HepG2 (cell line): Measurements from ENCODE around the gene GPLD1. TPM values are rescaled to one million over a fixed set of nuclear protein-coding genes. Genes with fewer than 3 reads are reported as not detected.

Experiments used
- DNMT3B ChIP-seq: conservative IDR thresholded peaks from 2 replicates; pipeline ENCODE4 v1.6.1; 2016; ENCODE audit warnings: missing biosample characterization, control low read depth
- FOXO4 ChIP-seq: sonication (generic); formaldehyde crosslinking; conservative IDR thresholded peaks from 2 replicates; pipeline ENCODE4 v1.8.1; 2023; ENCODE audit warnings: missing genetic modification reagents
- KAT8 ChIP-seq: IDR thresholded peaks from 2 replicates; pipeline ENCODE4 v1.6.1; 2016; ENCODE audit warnings: missing genetic modification reagents, missing compliant biosample characterization
- KDM4B ChIP-seq: sonication (generic); formaldehyde crosslinking; IDR thresholded peaks from 2 replicates; pipeline ENCODE4 v1.4.0; 2020; ENCODE audit warnings: missing genetic modification reagents
- RAD21 ChIP-seq: fragments of 450-650 bp; formaldehyde crosslinking; IDR thresholded peaks from 2 replicates; pipeline ENCODE4 v1.5.0; 2020; ENCODE audit warnings: mild to moderate bottlenecking
- RBFOX2 ChIP-seq: fragments of 200-400 bp; formaldehyde crosslinking; IDR thresholded peaks from 2 replicates; pipeline ENCODE4 v1.6.1; 2017; ENCODE audit warnings: low read depth, mild to moderate bottlenecking, low read length
- TBP ChIP-seq: sonication (generic); formaldehyde crosslinking; IDR thresholded peaks from 2 replicates; pipeline ENCODE4 v1.5.0; 2020; ENCODE audit warnings: missing genetic modification reagents
- ZNF430 ChIP-seq: sonication (generic); formaldehyde crosslinking; IDR thresholded peaks from 2 replicates; pipeline ENCODE4 v1.9.0; 2021; ENCODE audit warnings: mild to moderate bottlenecking, missing genetic modification reagents
- ZNF44 ChIP-seq: sonication (generic); formaldehyde crosslinking; IDR thresholded peaks from 2 replicates; pipeline ENCODE4 v1.5.1; 2020; ENCODE audit warnings: mild to moderate bottlenecking, missing genetic modification reagents
- ZNF644 ChIP-seq: IDR thresholded peaks from 2 replicates; pipeline ENCODE4 v1.6.1; 2016; ENCODE audit warnings: low read depth
- polyA plus RNA-seq, 8 experiments: library from polyadenylated mRNA; depleted of rRNA in 3 of 8; stranded (reverse) in 7 of 8; unstranded in 1 of 8; fragments of >200 nt; fragmentation: Illumina TruSeq in 4 of 8; extraction: Trizol in 4 of 8; gene quantifications; 2 replicates each; pipeline versions ENCODE4 v1.2.1 to v1.2.3, GENCODE V29; 2011 to 2016; ENCODE audit warnings: low read depth in 4 of 8, missing spikeins in 1 of 8, mixed read lengths in 1 of 8; ENCODE audit not compliant: insufficient read depth in 1 of 8
- total RNA-seq, 5 experiments: library from RNA; depleted of rRNA; stranded (reverse); fragments of >200 nt; fragmentation: Illumina TruSeq; extraction: Trizol; gene quantifications; 2 replicates each; pipeline ENCODE4 v1.2.3, GENCODE V29; 2016; ENCODE audit warnings: low read depth in 1 of 5
- TF ChIP-seq, protein P1 (sequence below): IDR thresholded peaks from 2 replicates; pipeline ENCODE4 v1.6.1; 2016
- TF ChIP-seq, protein P2 (sequence below): sonication (generic); formaldehyde crosslinking; IDR thresholded peaks from 2 replicates; pipeline ENCODE4 v1.4.0; 2020; ENCODE audit warnings: missing genetic modification reagents
- TF ChIP-seq, protein P3 (sequence below): sonication (generic); formaldehyde crosslinking; IDR thresholded peaks from 2 replicates; pipeline ENCODE4 v1.4.0; 2020; ENCODE audit warnings: mild to moderate bottlenecking, missing genetic modification reagents
- TF ChIP-seq, protein P4 (sequence below): fragments of 450-650 bp; IDR thresholded peaks from 2 replicates; pipeline ENCODE4 v1.6.1; 2017; ENCODE audit warnings: mild to moderate bottlenecking
- TF ChIP-seq, protein P5 (sequence below): IDR thresholded peaks from 2 replicates; pipeline ENCODE4 v1.6.1; 2016; ENCODE audit warnings: missing compliant biosample characterization, missing genetic modification reagents, borderline replicate concordance
- TF ChIP-seq, protein P6 (sequence below): sonication (generic); formaldehyde crosslinking; IDR thresholded peaks from 2 replicates; pipeline ENCODE4 v1.8.1; 2023; ENCODE audit warnings: mild to moderate bottlenecking, moderate library complexity, missing genetic modification reagents

The GPLD1 gene
- total and polyA plus RNA-seq, 2 of the 13 experiments (the other 11 are each of a cell fraction or from before 2014, with no cell fraction given), result 6.2 to 7.6 TPM

- 0 out of 2 replicates have a peak, but pooled peaks have one; percentile 64 for TF ChIP-seq ZNF44 (CRISPR knock-in tag)
- TF ChIP-seq, protein P1, sequence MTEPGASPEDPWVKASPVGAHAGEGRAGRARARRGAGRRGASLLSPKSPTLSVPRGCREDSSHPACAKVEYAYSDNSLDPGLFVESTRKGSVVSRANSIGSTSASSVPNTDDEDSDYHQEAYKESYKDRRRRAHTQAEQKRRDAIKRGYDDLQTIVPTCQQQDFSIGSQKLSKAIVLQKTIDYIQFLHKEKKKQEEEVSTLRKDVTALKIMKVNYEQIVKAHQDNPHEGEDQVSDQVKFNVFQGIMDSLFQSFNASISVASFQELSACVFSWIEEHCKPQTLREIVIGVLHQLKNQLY, result no peak
- TF ChIP-seq, protein P2, sequence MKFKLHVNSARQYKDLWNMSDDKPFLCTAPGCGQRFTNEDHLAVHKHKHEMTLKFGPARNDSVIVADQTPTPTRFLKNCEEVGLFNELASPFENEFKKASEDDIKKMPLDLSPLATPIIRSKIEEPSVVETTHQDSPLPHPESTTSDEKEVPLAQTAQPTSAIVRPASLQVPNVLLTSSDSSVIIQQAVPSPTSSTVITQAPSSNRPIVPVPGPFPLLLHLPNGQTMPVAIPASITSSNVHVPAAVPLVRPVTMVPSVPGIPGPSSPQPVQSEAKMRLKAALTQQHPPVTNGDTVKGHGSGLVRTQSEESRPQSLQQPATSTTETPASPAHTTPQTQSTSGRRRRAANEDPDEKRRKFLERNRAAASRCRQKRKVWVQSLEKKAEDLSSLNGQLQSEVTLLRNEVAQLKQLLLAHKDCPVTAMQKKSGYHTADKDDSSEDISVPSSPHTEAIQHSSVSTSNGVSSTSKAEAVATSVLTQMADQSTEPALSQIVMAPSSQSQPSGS (CRISPR knock-in tag), result no peak
- TF ChIP-seq KDM4B (CRISPR knock-in tag), result no peak
- TF ChIP-seq, protein P3, sequence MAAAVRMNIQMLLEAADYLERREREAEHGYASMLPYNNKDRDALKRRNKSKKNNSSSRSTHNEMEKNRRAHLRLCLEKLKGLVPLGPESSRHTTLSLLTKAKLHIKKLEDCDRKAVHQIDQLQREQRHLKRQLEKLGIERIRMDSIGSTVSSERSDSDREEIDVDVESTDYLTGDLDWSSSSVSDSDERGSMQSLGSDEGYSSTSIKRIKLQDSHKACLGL (CRISPR knock-in tag), result no peak
- no peak for TF ChIP-seq TBP (CRISPR knock-in tag)
- TF ChIP-seq, protein P4, sequence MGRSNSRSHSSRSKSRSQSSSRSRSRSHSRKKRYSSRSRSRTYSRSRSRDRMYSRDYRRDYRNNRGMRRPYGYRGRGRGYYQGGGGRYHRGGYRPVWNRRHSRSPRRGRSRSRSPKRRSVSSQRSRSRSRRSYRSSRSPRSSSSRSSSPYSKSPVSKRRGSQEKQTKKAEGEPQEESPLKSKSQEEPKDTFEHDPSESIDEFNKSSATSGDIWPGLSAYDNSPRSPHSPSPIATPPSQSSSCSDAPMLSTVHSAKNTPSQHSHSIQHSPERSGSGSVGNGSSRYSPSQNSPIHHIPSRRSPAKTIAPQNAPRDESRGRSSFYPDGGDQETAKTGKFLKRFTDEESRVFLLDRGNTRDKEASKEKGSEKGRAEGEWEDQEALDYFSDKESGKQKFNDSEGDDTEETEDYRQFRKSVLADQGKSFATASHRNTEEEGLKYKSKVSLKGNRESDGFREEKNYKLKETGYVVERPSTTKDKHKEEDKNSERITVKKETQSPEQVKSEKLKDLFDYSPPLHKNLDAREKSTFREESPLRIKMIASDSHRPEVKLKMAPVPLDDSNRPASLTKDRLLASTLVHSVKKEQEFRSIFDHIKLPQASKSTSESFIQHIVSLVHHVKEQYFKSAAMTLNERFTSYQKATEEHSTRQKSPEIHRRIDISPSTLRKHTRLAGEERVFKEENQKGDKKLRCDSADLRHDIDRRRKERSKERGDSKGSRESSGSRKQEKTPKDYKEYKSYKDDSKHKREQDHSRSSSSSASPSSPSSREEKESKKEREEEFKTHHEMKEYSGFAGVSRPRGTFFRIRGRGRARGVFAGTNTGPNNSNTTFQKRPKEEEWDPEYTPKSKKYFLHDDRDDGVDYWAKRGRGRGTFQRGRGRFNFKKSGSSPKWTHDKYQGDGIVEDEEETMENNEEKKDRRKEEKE, result no peak
- TF ChIP-seq, protein P5, sequence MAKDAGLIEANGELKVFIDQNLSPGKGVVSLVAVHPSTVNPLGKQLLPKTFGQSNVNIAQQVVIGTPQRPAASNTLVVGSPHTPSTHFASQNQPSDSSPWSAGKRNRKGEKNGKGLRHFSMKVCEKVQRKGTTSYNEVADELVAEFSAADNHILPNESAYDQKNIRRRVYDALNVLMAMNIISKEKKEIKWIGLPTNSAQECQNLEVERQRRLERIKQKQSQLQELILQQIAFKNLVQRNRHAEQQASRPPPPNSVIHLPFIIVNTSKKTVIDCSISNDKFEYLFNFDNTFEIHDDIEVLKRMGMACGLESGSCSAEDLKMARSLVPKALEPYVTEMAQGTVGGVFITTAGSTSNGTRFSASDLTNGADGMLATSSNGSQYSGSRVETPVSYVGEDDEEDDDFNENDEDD (CRISPR knock-in tag), result peak; percentile 34; the same call in 1 of the 2 replicates
- peak; percentile 95 for TF ChIP-seq ZNF644 (CRISPR knock-in tag)
- TF ChIP-seq RBFOX2, result no peak
- TF ChIP-seq RAD21 (CRISPR knock-in tag), result no peak
- 0 out of 2 replicates have a peak, but pooled peaks have one; percentile 57 for TF ChIP-seq ZNF430
- no peak for TF ChIP-seq DNMT3B (CRISPR knock-in tag)
- no peak for TF ChIP-seq FOXO4 (CRISPR knock-in tag)
- TF ChIP-seq KAT8, result peak; percentile 89
- TF ChIP-seq, protein P6, sequence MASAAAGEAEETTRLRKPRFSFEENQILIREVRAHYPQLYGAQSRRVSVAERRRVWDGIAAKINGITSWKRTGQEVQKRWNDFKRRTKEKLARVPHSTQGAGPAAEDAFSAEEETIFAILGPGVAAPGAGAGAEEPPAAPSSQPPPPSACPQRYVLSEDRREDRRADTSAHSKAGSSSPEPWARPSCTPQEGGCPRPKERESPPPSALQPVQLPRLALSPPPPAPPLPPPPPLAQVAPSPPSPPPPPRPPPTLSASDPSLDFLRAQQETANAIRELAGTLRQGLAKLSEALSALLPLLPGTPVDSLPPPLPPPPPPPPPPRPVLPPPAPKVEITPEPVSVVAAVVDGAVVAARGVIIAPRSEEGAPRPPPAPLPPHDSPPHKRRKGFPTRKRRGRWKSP, result 0 out of 2 replicates have a peak, but pooled peaks have one; percentile 30
Observed at GRCh38 chr6:24504649-24505586, 15.5 kb upstream of the GPLD1 start (continued).
